HL-60/S4 treated with phorbol 12-myristate 13-acetate at 8.2 ng/mL for 4 days and 3 days (cell line): ENCODE data around the gene NAPA.

Source experiments
- in situ Hi-C: fragments of 300-500 bp; cut with MboI; formaldehyde crosslinking; loops from 2 replicates; pipeline ENCODE4 v1.15.0; 2022; ENCODE audit warnings: low sequenced_read_pairs

Gene NAPA

DNA sequence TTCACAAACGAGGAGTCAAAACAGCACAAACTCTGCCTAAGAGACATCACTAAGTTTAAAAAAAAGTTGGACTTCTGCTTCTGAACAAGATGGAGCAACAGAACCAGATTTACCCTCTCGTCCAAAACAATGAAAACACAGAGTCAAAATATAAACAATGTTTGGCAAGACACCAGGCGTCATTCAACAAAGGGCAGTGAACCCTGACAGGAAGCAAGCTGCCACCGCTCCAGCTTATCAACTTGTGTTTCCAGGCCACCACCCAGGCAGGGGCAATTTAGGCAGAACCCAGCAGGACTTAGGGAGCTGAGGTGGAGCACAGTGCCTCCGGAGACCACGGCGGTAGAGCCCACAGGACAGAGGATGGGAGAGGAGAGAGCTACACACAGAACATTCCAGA, 8.6 kb upstream of the NAPA start:
- in situ Hi-C loops: no loop called here

DNA sequence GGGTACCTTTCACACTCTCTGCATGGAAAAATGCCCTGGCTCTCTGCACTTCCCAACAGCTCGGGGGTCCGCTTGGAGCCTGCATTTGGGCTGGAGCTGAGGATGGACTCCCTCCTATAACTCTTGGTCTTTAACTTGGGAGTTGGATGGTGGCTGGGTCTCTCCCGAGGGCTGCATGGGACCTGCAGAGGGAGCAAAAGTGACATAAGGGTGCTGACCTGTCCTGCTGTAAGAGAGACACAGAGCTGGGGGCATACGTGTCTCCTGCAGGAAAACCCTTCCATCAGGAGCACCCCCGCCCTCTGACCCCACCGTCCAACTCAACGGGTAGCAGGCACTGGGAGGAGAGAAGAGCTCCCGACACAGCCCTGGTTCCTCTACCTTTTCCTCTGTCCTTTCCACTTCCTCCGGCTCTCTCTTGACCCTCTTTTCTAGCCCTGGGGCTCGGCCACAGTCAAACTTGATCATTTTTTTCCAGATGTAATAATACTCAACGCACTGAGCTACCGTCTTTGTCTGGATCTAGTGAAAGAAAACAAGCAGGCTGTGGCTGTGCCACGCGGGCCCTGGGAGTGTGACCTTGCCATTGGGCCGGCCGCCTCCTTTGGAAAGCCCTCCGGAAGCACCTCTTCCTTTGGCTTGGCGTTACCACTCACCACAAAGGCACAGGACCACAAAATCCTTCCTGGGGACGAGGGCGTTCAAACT, 6.8 kb upstream of the NAPA start:
- in situ Hi-C loops: no loop called here

DNA sequence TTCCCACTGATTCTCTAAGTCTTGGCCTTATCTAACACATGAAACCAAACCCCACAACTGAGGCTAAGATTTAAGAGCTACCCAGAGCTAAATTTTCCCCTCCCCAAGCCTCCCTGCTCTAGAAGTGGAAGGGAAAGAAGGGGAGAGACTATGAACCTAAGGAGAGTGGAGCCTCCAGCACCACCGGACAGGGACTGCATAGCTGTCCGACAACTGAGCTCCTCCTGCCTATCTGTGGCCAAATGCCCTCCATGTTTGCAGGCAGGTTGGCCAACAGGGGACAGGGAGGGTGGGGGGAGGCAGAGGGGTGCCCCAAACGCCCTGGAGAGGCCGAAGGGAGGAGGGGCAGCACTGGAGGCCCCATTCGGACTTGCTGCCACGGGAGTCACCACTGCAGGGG, 6.0 kb upstream of the NAPA start:
- in situ Hi-C loops: no loop called here

DNA sequence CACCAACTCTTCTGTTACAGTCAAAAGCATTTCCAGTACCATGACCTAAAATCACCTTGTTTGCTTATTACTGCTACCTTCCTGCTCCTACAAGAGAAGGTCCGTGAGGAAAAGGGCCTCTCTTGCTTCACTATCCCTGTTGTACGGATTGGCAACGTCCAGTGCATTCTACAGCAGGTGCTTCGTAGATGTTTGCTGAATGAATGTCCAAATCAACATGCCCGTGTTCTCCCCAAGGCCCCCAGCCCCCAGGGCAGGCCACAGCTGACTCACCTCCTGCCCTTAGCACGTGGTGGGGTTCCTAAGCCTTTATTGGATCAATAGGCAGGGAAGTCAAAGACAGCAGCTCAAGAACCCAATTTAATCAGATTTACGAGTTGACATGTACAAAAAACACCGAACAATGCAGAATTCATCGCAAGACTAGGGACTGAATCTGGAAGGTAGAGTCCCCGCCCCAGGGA, 5.5 kb upstream of the NAPA start:
- in situ Hi-C loops: no loop called here

DNA sequence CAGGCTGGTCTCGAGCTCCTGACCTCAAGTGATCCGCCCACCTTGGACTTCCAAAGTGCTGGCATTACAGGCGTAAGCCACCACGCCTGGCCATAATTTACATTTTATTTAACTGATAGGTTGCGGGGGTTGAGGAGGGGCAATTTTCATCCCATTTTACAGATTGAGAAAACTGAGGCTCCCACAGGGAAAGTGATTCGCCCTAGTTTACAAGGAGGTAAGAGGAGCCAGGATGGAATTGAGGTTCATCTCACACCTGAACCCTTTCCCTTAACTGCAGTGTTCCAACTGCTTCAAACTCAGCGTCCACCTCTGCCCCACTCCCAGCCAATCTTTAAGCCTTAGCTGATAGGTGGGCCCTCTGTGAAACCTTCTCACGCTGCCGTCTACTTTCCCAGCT, 4.0 kb upstream of the NAPA start:
- in situ Hi-C loops: no loop called here

DNA sequence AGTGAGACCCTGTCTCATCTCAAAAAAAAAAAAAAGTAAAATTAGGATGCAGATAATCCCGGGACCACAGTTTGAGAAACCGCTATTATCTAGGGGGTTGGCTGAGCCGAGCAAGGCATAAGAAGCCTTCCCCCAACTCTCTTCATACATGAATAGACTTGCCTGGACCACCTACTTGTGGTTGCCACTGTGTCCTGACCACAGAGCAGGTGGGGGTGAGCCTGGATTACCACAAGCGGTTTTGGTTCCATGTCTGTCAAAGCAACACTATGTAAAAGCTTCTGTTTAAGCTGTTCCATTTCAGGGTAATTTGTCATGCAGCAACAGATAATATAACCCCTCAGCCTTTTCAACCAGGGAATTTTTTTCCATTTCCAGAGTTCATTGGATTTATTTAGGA, 3.3 kb upstream of the NAPA start:
- in situ Hi-C loops: no loop called here

DNA sequence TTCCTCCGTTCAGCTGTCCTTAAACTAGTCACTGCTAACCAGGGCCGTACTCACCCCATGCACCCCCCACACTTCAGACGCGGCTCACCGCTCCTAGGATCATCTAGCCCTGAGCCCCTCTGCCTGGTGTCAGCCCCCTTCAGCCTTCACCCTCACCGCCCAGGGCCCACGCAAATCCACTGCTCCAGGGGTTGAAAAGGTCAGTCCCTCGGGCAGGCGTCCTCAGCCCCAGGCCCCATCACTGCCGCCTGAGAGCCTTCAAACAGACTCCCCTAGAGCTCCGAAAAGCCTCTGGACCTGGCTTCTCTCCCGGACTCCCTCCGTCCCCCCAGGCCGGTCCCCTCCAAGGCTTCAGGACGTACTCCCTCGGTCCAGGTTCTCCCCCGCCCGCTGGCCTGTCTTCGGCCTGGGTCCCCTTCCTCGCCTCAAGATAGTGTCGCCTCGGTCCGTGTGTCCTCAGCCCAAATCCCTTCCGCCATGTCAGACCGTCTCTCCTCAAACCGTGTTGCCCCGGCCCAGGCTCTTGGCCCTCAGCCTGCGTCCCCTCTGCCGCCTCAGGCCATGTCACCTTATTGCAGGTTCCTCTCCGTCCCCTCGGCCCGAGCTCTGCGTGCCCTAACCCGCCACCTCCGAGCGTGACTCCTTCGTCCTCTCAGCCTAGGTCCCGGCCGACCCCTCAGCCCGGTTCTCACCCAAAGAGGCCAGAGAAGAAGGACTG, 553 bp downstream of the NAPA start:
- in situ Hi-C loops: no loop called here

DNA sequence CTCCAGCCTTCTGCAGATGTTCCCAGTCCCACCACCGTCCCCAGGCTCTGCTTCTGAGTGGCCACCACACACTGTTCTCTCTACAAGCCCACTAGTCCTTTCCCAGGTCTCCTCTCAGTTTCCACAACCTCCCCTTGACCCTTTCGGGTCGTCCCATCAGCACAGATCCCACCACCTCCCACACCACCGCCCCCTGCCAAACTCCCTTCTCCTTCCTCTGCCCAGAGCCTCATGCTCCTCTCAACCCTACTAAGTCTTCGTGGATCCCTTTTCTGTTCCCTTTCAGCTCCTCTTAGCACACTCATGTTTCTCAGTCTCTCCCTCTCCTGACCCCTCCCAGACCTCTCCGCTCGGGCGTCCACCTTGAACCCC, 1.9 kb downstream of the NAPA start:
- in situ Hi-C loops: no loop called here

DNA sequence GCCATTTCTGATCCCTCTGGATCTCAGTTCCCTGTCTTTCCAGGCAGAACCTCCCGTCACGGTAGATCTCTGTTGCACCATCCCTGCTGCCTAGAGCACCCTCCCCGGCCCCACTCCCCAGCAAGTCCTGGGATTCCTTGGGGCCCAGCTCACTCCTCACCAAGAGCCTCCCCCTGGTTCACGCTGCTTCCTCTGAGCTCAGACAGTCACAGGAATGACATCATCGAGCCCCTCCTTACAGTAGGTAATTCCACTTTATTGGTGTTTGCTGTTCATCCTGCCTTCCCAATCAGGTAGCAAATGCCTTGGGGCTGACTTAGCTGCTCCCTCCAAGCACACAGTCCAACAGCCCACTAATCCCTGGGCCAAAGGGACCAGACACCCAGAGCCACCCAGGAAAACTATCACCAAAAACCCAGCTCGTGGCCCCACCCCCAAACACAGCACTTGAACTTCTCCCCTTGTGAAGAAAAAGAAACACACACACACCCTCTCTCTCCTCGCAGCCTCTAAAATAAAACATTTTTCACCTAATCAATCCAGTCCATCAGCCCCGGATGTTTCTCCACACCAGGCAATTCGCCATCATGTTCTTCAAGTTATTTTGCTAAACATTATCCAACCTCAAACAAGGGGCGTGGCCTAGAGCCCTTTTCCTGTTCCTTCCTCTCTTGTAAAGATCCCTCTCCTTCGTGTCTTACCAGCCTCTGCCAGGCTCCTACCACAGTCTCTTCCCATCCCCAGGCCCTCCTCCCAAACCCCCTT, 2.5 kb downstream of the NAPA start:
- in situ Hi-C loops: no loop called here

DNA sequence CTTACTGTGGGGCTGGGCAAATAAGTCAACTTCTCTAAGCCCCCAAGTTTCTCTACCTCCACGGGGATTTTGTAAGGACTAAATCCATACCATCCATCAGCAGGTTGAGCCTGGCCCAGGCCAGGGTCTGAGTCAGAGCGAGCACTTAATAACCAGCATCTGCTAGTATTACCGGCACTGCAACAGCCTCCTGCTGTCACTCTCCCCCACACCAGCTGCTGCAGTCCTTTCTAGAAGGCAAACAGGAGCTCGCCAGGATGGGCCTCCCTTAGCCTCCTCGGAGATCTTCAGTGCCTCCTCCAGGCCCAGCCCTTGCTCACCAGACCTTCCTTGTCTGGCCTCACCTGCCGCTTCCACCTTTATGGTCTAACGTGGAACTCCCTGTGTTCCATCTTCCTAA, 3.2 kb downstream of the NAPA start:
- in situ Hi-C loops: no loop called here

DNA sequence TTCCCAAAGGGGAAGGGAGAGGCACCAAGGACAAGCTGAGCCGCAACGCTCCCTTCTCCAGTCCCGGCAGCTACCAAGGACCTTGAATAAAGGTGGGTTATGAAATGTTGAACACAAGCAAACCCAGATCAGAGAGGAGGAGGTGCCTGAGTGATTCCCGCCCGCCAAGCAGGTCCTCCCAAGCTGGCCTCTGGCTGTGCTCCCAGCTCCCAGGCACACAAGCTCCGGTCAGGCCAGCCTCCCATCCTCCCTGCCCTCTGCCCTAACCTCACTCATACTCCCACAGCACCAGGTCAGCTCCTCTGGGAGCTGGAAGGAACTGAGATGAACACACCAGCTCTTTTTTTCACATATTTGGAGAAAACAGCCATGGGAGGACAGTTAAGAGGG, 3.7 kb downstream of the NAPA start:
- in situ Hi-C loops: no loop called here

DNA sequence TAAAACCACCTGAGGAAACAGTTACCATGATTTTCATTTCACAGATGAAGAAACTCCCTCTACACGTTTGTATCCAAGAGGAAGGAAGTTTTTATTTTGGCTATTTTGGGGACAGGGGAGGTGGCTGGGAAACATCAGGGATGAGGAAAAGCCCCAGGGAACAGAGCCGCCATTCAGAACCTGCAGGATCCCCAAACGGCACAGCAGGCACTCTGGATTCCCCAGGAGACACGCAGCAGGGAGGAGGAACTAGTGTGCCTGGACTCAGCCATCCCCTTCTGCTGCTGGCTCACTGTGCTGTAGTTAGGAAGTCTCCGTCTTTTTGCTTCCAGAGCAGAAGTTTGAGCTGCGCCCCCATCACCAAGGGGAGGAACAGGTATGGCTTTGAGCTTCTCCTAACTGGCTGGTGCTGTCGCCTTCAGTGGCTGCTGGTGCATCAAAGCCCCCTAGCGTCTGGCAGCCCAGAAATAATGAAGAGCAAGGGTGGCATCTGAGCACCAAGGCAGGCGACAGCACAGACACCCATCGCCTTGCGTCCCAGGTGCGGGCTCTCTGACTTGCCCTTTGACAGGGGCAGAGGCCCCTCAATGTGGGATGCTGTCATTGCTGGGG, 4.2 kb downstream of the NAPA start:
- in situ Hi-C loops: no loop called here

DNA sequence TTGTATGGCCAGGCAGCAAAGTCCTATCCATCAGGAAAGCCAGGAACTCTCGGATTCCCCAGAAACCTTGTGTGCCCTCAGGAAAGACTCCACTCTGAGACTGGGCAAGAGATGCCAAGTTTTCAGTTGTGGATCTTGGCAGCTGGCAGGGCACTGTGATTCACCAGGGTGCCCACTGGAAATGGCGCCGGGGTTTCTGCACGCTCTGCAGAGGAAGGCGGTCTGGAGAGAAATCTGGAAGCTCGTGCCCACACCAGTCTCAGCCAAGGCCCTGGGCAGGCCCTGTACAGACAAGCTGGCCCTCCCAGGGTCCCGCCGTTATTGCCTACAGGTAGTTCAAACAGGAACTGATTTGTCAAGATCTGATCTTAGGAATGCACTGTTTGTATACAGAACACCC, 4.9 kb downstream of the NAPA start:
- in situ Hi-C loops: no loop called here

DNA sequence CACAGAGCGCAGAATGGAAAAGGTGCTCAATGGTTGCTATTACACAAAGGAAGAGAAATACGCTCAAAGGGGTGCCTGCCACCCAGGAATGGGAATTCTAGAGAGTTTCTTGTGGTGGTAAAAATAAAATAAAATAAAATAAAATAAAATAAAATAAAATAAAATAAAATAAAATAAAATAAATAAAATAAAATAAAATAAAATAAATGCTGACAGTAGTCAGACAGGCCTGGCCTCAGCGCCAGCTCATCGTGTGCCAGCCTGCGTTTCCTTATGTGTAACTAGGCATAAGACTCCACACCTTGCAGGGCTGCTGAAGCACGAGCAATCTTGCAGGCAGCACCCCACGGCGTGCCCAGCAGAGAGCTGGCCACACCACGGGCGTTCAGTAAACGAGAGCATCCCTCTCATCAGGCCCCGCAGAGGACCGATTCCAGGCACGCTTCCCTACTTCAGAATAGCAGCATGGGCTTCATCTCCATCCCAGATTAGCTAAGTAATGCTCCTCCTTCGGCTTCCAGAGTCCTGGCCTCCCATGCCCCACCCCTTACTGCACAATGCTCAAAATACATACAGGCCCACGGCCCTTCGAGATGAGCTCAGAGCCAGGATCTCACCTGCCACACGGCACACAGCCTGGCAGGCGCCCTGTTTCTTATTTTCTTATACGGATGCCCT, 5.6 kb downstream of the NAPA start:
- in situ Hi-C loops: no loop called here

DNA sequence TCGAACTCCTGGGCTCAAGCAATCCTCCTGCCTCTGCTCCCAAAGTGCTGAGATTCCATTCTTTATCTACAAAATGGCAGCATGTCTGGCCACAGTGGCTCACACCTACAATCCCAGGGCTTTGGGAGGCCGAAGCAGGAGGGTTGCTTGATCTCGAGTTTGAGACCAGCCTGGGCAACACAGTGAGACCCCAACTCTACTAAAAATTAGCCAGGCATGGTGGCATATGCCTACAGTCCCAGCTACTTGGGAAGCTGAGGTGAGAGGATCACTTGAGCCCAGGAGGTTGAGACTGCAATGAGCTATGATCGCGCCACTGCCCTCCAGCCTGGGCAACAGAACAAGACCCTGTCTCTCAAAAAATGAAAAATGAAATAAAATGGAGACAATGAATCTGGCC, 6.1 kb downstream of the NAPA start:
- in situ Hi-C loops: no loop called here

DNA sequence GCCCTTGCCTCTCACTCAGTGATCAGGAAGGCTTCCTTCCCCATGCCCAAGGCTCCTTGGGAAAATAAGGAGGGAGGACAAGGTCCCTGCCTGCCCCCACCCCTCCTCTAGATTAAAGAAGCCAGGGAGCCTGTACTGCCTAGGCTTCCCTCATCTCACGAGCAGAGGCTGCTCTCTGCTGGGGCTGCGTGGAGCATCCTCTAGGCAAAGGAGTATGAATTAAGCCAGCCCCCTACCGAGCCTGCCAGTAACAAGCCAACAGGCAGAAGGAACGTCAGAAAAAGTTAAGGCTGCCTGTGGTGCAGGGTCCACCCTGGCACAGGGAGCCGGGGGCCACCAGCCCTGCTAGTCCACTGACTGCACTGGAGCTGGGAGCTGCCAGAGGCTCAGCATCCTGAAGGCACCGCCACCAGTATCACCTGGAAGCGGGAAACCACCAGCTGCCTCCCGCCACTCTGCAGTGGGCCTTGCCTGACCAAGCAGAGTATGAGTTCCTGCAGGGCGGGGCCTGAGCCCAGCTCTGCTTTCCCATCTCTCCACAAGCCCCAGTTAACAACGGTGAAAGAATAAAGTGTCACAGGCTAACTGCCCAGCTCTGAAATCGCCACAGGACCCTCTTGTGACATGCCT, 6.8 kb downstream of the NAPA start:
- in situ Hi-C loops: no loop called here

DNA sequence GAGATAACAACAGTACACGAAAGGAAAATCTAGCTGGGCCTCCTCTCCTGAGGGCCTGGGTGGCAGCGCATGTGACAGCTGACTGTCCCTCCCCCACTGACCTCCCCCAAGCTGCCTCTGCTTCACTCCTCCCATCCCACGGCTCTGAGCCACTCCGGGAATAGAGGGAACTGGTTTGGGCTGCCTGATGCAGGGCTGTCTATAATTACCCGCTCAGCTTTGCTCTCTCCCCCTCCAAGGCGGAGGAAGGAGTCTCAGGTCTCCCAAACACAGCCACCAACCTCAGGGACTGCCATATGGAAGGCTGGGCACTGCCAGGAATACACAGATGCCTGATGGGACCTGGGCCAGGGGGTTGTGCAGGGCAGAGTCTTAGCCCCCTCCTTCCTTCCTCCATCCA, 7.9 kb downstream of the NAPA start:
- in situ Hi-C loops: no loop called here

DNA sequence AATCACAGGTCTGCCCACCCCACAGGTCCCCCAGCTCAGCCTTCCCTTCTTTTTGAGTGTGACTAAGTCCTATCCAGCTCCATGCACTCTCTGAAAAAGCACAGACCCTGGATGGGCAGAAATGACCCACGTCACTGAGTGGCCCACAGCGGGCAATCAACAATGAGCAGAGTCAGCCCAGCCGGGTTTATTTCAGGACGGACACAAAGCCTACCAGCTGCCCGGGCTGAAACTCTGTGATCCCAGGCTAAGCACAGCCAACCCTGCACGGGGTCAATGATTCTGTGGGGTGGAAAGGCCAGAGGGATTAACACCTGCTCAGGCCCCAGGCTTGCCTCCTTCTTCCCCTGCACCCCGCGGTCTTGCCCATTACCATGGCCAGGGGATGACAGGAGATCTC, 8.4 kb downstream of the NAPA start:
- in situ Hi-C loops: no loop called here

DNA sequence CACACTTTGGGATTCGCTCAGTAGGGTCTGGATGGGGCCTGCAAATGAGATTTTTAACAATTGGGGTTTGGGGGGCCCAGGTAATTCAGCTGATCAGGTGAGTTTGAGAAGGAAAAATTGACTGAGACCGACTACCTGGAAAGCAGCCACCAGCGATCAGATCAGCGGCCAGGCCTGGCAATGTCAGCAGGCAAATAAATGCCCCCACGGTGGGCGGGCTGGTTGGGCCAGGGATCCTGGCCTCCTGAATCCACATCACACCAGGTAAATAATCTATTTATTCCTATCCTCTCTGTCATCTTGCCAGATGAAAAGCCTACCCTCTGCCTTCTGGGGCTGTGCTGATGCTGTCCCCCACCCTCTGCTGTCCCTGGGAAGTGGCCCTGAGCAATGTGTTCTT, 9.4 kb downstream of the NAPA start:
- in situ Hi-C loops: no loop called here

DNA sequence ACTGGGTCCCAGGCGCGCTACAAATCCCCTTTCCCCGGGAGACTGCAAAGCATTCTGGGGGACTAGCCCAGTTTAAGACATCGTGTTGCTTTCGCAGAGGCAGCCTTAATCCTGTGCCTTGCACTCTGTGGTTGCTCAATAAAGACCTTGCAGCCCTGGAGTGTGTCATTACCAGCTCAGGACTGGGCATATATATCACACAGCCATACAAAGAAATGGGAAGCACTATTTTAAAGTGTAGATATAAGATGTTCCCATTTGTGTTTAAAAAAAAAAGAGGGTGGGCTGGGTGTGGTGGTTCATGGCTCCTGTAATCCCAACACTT, 11.1 kb downstream of the NAPA start:
- in situ Hi-C loops: no loop called here
